Activated CD8-positive, alpha-beta memory T cell treated with anti-CD3 and anti-CD28 coated beads for 24 hours (primary cell): ENCODE measurements around the gene DGCR2.
"Not testable (repeated sequence)": the region's sequence is repeated elsewhere in the genome, so short reads cannot be mapped to it uniquely, and the experiment has no call there.

Experiments
- DNase-seq: peaks from one replicate; pipeline ENCODE4 v3.0.0-alpha.2; 2020

DGCR2 gene, protein sequence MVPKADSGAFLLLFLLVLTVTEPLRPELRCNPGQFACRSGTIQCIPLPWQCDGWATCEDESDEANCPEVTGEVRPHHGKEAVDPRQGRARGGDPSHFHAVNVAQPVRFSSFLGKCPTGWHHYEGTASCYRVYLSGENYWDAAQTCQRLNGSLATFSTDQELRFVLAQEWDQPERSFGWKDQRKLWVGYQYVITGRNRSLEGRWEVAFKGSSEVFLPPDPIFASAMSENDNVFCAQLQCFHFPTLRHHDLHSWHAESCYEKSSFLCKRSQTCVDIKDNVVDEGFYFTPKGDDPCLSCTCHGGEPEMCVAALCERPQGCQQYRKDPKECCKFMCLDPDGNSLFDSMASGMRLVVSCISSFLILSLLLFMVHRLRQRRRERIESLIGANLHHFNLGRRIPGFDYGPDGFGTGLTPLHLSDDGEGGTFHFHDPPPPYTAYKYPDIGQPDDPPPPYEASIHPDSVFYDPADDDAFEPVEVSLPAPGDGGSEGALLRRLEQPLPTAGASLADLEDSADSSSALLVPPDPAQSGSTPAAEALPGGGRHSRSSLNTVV

DNA sequence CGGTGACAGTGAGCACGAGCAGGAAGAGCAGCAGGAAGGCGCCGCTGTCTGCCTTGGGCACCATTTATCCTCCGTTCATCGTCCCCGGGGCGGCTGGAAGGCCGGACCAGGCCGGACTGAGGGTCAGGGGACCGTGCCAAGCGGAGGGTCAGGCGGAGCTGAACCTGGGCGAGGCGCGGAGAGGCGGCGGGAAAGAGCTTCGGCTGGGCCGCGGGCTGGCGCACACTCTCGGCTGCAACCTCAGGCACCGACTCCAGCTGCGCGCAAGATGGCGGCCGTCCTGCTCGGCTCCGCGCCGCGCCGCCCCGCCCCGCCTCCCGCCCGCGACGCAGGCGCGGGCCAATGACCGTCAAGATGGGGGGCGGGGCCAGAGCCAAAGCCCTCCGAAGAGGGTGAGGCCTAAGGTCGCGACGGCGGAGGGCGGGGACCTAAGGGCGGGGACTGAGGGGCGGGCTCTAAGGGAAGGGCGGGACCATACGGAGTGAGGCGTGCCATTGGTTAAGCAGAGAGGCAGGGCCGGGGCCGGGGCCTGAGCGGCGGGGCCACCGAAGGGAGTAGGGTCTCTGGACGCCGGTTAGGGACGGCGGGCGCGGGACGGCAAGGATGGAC is at the start of gene DGCR2:
Gene DGCR2 (minus strand): TSS at position 270 of the 609 bp plus-strand sequence. CDS start 206 bp downstream, at position 64.
- peak; percentile 97 for DNase-seq

DNA sequence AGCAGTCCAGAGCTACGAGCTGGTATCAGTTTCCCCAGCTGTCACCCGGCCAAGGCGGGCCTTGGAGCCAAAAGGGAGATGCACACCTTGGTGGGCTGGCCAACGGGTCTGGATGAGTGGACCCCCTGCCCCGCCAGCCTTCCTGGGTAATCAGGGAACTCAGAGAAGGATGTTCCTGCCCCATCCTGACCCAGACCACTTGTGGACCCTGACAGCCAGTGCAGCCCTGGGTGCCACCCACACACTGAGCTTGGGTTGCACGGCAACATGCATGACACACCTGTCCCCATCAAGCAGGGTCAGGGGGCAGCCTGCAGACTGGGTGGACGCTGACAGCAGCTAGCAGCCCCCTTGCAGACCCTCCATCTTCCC is 47.7 kb upstream of the DGCR2 start:
- peak; percentile 62 for DNase-seq

DNA sequence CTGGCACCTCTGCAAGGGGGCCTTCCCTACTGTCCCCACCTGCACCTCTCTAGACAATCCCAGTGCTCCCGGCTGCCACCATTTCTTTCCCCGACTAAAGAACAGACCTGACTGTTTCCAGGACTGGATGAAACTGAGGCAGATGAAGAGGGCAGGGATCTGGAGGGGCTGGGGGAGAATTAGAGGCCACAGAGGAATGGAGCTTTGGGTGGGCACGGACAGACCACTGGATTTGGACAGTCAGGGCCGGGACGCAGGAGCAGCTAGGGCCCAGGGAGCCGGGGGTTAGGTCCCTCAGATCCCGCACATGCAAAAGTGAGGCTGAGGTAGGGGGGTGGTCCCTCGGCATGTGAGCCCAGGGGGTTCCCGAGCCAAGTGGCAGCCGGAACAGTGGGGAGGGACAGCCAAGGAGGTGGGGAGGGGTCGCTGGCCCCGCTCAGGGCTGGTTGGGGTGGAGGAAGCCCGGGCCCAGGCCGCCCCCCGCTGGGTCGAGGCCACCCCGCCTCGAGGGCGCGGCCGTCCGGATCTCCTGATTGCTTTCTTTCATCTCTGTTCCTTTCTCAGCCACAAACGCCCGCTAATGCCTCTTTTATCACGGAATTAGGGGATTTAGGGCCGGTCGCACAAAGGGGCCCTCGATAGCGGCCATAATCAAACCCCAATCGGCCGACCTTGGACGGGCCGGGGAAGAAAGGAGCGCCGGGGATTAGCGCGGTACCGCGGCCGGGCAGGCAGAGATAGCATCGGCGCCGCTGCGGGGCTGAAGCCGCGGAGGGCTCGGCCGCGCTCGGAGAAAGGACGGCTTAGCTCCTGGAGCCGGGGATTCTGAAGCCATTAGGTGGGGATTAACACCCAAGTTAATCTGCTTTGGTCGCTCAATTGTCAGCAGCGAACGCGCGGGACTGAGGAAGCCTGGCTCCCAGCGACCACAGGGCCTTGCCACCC is 47.1 kb upstream of the DGCR2 start:
- peak; percentile 59 for DNase-seq

DNA sequence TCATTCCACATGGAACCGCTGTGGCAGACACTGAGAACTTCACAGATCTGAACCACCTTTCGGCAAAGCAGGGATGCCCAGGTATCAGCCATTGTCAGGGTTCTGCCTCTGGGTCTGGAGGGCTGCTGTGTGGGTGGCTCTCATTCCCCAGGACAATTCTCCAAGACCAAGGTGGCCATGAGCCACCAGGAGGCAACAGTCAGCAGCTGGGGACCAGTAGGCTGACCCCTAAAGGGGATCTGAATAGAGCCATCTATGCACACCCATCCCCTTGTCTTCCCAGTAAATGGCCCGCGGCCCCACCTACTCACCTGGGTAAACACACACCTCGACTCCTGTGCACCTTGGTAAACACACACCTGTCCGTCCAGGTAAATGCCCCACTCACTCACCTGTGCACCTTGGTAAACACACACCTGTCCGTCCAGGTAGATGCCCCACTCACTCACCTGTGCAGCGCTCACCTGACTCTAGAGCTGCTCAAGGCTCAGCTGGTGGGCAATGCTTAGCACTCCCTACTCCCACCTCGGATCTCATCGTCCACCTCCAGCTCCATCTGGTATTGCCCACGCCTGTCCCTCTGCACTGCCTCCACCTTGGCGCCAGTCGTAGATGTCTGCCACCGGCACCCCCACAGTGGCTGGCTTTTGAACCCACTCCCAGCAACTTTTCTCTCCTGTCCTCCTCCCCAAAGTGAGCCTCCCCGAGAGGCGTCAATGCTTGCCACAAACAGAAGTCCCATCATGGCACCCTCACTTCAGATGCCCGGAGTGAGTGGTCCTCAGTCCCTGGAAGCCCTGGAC is 46.1 kb upstream of the DGCR2 start:
- DNase-seq = peak; percentile 52

DNA sequence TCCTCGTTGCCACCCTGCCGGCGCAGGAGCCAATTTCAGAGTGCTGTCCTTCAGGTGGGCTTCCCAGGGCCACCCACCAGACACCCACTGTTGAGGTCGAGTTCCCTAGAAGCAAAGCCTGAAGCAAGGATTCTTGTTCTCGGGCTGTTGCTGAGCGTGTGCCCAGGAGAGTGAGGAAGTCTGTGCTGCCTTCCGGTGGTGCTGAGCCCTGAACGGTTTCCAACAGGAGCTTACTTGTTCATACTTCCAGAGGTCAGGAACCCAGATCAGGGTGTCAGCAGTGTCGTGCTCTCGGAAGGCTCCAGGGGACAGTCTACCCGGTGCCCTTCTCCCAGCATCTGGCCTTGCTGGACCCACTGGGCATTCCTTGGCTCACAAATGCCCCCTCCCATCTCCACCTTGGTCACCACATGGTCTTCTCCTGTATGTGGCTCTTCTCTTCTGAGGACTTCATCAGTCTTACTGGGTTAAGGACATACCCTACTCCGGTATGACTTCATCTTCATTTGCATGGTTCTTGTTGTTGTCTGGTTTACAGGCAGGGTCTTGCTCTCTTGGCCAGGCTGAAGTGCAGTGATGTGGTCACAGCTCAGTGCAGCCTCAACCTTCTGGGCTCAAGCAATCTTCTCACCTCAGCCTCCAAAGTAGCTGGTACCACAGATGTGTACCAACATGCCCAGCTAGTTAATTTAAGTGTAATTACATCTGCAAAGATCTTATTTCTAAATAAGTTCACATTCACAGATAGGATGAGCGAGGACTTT is 45.1 kb upstream of the DGCR2 start:
- DNase-seq = no peak

DNA sequence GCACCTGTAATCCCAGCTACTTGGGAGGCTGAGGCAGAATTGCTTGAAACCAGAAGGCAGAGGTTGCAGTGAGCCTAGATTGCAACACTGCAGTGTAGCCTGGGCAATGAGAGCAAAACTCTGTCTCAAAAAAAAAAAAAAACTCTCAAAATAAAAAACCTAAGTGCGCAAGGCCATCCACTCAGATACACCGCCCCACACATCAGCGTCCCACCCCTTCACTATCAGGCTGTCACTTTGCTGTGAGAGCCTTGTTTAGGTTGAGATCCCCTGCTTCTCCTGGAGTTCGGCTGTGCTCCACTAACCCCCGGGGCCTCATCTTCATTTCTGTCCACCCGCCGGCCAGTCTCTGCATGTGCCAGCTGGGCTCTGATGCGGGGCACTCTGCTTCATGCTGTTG is 44.2 kb upstream of the DGCR2 start:
- no peak for DNase-seq

DNA sequence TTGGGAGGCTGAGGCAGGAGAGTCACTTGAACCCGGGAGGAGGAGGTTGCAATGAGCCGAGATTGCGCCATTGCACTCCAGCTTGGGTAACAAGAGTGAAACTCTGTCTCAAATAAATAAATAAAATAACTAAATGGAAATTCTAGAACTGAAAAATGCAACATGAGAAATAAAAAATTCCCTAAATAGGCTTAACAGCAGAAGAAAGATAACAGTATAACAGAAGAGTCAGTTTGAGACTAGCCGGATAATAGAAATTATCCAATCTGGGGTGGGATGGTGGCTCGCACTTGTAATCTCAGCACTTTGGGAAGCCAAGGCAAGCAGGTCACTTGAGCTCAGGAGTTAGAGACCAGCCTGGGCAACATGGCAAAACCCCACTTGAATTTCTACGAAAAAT is 42.2 kb upstream of the DGCR2 start:
- DNase-seq = no peak

DNA sequence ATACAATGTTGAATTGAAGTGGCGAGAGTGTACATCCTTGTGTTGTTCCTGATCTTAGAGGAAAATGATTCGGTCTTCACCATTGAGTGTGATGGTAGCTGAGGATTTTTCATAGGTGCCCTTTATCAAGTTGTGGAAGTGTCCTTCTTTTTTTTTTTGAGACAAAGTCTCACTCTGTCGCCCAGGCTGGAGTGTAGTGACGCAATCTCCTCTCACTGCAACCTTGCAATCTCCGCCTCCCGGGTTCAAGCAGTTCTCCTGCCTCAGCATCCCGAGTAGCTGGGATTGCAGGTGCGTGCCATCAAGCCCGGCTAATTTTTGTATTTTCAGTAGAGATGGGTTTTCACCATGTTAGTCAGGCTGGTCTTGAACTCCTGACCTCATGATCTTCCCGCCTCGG is 36.4 kb upstream of the DGCR2 start:
- DNase-seq = not testable (repeated sequence)

DNA sequence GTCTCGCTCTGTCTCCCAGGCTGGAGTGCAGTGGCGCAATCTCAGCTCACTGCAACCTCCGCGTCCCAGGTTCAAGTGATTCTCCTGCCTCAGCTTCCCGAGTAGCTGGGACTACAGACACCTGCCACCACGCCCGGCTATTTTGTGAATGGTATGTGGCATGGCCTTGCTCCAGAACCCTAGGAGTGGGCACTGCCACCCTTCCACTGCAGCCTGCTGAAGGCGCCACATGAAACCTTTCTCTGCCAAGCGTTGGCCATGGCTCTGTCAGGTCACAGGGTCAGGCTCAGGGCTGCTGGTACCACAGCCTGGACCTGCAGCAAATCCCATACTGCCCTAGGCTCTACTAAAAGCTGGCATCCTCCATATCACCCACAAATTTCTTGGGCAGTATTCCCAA is 33.9 kb upstream of the DGCR2 start:
- not testable (repeated sequence) for DNase-seq

DNA sequence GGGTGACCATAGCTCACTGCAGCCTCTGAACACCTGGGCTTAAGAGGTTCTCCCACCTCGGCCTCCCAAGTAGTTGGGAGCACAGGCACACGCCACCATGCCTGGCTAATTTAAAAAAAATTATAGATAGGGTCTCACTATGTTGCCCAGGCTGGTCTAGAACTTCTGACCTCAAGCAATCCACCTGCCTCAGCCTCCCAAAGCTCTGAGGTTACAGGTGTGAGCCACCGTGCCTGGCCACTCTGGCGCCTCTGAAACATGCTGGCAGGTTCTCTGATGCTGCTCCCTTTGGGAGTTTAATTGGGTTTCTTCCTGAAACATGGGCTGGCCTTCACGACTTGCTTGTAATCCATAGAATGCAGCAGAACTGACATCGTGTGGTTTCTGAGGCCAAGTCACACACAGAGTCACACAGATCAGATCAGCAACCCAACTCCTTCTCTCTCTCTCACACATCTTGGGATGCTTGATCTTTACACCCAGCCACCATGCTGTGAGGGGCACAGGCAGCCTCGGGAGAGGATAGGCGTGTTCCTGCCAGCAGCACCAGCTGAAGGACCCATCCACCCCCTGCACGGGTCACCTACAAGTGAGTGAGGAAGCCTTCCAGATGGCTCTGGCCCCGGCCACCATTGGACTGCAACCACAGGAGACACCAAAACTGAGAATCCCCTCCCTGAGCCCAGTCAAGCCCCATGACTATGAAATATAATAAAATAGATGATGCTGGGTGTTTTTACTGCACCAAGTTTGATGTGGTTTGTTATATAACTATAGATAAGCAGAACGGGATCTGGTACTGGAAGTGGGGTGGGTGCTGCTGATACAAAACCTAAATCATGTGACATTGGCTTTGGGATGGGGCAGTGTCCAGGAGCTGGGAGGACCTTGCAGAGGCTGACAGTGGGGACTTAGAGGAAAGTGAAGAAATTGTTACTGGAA is 31.0 kb upstream of the DGCR2 start:
- DNase-seq = peak; percentile 49

DNA sequence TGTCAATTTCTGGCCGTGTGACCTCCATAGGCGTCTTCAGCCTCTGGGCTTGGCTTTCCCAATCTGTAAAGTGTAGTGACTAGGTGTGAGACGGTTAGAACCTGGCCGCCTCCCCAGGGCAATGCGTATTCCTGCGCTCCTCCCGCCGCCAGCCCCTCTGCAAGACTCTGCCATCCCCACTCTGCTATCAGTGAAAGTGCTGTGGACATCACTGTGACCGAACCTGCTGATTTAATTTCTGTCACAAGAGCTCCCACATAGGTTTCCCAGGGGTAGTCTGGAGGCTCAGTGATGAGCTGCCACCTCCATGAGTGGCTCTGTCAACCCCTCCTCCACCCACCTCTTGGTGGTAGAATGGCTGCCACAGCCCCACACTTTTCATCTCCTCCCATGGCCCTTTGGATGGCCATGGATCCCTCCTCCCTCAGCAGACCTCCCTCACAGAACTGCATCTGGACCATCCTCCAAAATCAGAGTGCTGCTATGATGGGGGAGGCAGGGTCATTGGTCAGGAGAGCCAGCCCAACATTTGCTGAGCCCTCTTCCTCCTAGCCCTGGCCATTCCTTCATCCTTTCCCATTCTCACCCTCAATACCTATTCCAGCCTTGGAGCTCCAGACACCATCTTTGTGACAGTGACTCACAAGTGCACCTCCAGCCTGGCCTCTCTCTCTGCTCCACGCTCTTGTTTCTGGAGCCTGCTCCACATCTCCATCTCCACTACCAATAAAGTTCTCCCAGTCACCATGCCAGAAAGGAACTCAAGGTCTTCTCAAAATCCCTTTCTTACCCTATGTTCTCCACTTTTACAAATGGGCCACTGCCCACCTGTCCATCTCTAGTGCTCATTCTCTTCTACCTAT is 29.3 kb upstream of the DGCR2 start:
- no peak for DNase-seq

DNA sequence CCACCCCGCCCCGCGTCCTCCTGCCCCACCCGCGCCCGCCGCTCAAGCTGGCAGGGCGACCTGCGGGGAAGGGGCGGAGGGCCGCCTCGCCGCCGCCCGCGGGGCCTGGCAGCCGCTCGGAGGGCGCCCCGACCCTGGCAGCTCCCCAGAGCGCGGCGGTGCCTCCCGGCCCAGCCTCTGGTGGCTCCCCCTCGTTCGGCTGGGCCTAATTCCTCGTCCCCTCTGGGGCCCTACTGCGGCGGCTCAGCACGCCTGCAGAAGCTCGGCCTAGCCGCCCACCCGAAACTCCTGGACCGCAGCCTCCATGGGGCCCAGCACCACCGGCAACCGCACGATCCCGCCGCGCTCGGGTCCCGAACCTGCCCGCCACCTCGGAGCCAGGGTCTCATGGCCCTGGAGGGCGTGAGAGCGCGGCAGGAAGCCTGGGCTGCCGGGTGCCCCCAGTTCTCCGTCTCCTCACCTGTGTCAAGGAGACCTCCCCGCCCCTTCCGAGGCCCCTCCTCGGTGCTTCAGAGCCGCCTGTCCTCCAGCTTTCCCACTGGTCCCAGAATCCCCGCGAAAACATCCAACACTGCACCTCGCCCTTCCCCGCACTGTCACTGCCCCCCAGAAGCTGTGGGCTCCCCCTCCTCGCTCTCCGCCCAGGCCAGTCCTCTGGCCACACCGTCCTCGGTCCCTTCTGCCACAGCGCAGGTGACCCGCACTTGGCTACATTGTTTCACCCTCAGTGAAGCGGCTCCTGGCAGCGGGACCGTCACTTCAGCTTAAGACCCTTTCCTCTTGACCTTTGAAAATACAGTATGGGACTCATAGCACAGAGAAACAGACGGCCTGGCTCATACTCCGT is 28.5 kb upstream of the DGCR2 start:
- DNase-seq = no peak

DNA sequence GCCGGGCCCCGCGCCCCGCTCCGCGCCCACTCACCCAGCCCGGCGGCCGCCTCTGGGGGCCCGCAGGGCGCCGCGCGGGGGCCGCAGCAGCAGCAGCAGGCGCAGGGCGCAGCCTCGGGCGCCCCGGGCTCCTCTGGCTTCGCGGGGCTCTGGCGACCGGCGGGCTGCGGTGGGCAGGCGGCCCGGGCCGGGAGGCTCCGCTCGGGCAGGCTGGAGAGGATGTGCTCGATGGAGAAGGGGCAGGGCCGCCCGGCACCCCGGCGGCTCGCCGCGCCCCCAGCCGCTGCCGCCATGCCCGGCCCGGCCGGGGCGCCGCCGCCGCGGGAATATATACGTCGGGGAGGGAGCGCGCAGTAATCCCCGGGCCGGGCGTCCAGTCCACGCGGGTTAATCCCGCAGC is 27.8 kb upstream of the DGCR2 start, which contains the start of gene GSC2:
Gene GSC2 (minus strand): TSS at position 302 of the 400 bp plus-strand sequence. CDS start 9 bp downstream, at position 293.
- DNase-seq = no peak

DNA sequence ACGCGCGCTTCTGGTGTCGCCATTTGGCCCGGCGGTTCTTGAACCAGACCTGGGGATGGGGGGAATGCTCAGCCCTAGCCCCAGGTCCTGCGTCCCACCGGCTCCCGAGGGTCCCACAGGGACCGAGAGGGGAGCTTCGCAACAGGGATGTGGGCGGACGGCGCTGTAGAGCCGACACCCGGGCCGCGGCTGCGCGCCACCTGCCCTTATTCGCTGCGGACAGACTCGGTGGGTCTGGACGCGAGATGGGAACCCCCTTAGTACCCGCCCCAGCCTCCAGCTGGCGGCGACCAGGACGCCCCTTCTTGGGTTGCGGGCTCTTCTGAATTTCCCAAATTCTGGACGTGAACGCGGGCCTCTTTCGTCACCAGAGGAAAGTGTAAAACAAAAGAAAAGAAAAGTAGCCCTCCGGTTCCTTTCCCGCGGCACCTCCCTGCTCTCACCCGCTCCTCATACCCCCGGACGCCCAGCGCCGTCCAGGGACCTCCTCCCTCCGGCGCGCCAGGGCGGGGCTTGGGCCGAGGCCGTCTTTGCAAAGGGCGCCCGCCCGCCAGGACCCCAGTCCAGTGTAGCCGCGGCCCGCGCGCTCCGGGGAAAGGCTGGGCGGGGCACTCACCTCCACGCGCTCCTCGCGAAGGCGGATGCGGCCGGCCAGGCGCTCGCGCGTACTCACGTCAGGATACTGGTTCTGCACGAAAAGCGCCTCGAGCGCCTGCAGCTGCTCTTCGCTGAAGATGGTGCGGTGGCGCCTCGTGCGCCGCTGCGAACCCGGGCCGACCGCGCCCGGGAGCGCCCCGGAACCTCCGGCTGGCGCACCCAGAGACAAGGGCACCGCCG is 27.1 kb upstream of the DGCR2 start:
- DNase-seq = no peak

DNA sequence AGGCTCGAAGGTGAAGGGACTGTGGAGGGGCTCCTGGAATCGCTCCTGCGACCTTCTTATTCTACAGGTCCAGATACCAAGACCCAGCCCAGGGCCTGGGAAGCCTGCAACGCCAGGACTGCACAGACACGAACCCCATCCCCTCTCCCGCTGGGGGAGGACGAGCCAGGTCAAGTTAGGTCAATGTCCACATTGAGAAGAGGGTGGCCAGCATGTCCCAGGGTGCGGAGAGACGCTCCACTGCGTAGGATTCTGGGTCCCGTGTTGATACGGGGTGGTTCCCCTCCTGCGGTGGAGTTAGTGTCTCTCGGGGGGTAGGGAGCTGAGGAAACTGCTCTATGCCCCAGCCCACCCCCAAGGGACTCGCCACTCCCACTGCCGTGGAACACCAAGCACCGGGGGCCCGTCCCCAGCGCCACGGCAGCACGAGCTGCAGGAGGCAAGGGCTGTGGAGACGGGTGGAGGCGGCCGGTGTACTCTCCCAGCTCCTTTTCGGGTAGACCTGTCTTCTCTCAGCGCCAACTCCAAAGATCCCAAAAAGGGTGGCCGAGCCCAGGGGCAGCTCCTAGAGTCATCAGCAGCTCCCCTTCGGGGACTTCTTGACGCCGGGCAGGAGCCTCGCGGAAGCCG is 26.3 kb upstream of the DGCR2 start:
- DNase-seq = no peak

DNA sequence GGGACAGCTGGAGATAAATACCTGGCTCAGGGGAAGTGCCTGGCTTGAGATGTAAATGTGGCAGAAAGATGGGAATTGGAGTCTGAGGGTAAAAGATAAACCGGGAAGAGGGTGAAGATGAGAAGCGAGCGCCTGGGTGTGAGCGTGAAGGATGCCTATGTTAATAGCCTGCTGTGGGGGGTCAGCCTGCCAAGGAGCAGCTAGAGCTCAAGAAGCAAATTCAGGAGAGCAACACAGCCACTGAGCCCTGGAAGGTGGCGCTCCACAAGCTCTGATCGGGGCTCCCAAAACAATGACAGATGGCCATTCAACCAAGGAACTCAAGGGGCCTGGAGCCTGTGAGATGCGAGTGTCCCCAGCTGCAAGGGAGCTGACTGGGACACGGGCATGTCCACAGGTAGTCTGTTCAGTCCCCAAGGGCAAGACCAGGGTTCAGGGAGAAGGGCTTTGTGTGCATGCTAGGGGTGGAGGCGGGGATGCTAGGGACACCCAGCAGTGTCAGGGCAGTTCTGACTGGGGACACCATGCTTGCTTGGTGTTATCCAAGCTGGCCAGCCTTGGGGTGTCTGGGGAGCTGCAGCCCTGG is 25.1 kb upstream of the DGCR2 start:
- DNase-seq = no peak
